GM11168 (cell line): ENCODE results near the gene STK25.

ENCODE experiments used
- in situ Hi-C: fragments of 300-500 bp; cut with MboI; formaldehyde crosslinking; loops from one replicate; pipeline ENCODE4 v1.12.0; 2022; ENCODE audit warnings: low sequenced_read_pairs; ENCODE audit not compliant: unreplicated experiment

STK25 gene

DNA sequence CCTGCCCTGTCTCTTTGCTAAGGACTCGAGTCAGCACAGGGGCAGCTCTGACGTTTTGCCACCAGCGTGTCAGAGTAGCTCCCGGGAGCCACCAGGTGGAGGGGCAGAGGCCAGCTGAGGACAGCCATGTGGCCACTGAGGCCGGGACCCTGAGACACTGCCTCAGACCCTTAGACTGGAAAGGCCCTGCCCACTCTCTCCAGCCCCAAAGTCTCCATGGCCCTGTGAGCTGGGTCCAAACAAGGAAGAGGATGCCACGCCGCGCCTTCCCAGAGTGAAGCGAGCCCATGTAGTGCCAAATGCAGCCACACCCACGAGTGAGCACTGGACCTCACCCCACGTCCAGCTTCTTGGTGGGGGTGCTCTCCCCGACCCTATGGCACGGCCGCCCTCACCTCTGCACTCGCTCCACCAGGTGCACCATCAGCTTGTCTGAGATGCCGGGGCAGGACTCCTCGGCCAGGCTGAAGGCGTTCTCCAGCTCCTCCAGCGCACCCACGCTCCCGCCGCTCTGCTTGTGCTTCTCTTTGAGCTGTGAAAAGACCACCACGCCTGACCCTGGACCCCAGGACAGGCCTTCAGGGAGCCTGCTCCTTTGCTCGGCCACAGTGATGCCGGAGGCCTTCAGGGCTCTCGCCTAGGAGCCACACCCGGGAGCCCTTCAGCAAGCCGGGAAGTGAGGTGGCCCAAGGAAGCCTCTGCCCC lies 12.2 kb downstream of the STK25 start:
- in situ Hi-C loops: no loop called here

DNA sequence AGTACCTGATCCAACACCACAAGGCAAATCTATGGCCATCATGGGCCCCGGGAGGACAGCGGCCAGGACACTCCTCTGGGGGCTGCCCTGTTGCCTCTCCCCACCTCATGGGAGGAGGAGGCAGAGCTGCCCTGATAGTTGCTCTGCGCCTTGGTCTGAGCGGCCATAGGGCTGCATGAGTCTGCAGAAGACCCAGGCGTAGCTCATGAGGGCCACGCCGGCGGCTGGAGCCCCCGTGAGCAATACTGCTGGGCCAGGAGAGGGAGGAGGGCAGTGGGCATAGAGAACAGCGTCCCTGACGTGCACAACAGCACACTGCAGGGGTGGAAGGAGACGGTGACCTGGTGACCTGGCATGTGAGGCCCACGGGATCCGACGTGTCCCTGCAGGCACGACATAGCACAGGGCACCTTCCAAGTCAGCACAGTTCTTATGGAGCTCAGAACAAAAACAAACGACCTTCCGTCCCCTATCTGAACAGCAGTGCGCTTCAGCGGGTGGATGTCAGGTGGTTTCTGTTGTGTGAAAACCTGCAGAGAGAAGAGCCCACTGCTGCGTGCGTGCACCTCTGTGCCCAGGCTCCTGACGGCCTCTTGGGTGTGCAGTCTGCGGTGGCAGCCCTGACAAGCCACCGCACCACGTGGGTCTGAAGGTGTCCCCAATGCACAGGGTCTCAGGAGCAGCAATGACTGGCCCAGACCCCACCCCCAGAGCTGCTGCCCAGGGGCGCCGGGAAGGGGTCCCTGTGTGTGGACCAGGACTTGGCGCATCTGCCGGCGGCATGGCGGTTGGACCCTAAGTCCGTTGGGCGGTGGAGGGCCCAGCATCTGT lies 13.0 kb downstream of the STK25 start:
- in situ Hi-C loops: no loop called here

DNA sequence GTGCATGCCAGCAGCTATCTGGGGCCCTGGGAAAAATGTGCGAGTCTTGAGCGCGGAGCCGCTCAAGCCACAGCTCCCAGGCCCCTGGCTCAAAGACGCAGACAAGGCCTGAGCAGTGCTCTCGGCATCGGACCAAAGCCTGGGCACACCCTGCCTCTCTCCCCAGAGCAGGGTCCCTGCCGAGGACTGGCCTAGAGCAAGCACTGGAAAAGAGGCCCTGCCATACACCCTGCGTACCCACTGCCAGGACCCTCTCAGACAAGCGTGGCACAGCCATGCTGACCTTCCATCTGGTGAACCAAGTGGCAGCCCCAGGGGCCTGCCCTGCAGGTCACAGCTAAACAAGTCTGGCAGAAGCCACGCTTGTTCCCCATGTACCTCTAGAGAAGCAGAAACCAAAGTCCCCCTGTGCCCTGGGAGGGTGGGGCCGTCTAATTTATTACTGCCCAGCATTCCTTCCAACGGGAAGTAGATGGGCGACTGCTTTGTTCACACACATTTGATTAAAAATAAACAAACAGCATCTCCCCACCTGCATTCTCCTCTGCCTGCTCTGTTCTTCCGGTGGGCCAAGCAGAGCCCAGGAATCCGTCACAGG lies 14.0 kb downstream of the STK25 start:
- in situ Hi-C loops: no loop called here

- in situ Hi-C loops: no loop called here
These were observed 15.3 kb downstream of the STK25 start for GRCh38 chr2:241493092-241493491.

DNA sequence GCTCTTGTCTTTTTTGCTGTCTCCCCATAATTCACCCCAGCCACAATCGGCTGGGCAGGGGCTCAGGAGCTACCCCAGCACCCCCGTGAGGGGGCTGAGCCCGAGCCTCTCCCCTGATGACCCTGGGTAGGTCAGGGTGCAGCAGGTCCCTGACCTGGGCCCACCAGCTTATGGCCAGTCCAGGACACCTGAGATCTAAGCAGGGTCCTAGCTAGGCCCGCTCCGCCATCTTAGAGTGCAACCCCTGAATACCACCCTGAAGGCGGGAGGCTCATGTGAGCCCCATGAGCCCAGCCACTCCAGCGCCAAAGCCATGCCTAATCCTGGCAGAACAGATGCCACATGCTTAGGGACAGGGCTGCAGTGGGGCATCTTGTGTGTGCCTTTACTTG lies 16.2 kb downstream of the STK25 start:
- in situ Hi-C loops: no loop called here

GRCh38 chr2:241491549-241492173 lies 16.7 kb downstream of the STK25 start:
- in situ Hi-C loops: no loop called here

DNA sequence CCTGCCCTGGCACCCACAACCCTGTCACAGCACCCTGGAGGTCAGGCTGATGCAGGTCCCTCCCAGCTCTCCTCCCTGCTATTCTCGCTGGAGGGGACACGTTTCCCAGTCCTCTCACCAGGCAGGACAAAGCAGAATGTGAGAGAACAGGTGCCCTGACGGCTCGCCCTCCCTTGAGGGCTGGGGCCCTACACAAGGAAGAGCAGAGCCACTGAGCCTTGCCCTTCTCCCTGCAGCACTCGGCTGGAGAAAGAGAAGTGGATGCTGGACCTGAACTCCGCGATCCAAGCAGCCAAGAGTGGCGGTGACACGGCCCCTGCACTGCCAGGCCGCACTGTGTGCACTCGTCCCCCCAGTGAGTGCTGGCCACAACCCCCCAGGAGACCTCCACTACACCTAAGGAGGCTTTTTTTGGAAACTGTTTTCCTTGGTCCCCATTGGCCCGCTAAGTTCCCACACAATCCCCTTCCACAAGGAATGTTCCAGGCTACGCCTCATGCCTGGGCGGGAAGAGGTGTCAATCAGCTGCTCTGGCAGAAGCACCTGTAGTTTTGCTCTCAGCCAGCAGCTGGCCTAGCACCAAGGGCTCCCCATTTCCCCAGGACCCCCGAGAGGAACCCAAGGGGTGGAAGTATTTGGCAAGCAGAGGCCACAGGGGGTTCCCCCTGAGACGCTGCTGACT lies 17.4 kb downstream of the STK25 start:
- in situ Hi-C loops: no loop called here

GRCh38 chr2:241489733-241490680 lies 18.4 kb downstream of the STK25 start:
- in situ Hi-C loops: no loop called here

GRCh38 chr2:241489088-241489487 lies 19.3 kb downstream of the STK25 start:
- in situ Hi-C loops: no loop called here

DNA sequence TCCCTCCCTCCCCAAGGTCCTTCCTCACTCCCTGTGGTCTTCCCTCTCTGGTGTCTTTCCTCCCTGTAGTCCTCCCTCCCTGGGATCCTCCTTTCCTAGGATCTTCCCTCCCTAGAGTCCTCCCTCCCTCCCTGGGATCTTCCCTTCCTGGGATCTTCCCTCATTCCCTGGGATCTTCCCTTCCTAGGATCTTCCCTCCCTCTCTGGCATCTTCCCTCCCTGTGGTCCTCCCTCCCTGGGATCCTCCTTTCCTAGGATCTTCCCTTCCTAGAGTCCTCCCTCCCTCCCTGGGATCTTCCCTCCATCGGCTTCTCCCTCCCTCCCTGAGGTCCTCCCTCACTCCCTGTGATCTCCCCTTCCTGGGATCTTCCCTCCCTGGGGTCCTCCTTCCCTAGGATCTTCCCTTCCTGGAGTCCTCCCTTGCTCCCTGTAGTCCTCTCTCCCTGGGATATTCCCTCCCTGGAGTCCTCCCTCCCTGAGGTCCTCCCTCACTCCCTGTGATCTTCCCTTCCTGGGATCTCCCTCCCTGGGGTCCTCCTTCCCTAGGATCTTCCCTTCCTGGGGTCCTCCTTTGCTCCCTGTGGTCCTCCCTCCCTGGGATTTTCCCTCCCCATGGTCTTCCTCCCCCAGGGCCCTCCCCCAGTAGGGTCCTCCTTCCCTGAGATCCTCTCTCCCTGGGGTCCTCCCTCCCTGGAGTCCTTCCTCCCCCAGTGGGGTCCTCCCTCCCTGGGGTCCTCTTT lies 23.0 kb downstream of the STK25 start:
- in situ Hi-C loops: no loop called here

DNA sequence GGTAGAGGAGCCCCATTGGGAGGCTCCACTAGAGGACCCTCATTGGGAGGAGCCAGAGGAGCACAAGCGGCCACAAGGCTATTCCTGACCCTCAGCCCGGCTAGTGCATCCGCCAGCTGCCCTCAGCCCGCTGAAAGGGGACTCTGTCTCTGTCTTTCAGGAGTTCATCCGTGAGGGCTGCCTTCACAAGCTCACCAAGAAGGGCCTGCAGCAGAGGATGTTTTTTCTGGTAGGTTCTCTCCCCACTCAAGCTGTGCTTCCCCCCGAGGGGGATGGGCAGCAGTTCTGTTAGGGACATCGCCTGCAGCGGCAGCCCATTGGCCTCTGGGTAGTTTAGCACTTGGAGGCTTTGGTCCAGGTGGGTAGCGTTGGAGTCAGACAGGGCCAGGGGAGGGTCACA lies 25.1 kb downstream of the STK25 start:
- in situ Hi-C loops: no loop called here

DNA sequence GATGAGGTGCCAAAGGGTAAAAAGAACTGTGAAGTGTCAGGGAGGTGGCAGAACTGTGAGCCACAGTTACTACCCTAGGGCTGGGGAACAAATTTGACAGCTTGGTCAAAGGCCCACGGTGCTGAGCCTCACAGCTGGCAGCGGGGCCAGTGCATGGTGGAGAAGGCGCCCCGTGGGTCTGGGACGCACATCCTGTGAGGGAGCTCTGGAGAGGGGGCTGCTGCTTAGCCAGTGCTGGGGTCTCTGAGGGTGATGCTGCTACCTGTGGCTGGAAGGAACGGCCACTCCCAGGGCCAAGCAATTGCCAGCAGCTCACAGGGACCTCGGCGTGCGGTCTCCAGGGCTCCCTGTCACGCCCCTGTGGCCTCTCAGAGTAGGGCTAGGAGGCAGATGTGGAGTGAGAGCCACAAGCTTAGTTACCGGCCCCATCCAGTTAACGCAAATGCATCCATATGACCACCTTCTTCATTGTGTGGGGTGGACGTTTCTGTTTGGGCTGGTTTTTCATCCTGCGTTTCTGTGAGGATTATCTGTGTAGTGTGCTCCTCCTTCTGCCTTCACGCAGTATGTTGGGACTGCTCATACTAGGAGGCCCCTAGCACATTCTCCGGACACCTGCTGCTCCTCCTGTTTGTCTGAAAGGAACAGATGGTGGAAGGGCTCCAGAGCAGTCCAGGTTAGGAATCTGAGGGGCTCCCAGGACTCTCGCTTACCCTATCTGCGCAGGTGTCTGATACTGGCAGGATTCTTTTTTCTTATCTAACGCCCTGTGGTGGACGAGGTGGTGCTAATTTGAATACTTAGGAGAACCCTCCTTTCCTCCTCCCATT lies 26.0 kb downstream of the STK25 start:
- in situ Hi-C loops: no loop called here

DNA sequence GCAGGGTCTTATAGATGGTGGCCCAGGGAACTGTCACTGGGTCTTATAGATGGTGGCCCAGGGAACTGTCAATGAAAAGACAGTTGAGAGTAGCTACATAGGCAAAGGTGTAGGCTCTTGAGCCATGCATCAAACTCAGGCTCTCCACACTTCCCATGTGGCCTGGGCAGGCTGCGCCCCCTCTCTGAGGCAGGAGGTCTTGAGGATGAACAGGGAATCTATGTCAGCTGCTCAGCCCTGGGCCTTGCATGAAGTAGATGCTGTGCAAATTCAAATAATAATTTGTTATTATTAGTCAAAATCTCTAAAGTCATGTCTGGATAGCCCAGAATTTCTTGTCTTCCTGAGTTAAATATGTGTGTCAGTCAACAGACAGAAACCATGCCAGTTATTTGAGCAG lies 26.7 kb downstream of the STK25 start:
- in situ Hi-C loops: no loop called here

DNA sequence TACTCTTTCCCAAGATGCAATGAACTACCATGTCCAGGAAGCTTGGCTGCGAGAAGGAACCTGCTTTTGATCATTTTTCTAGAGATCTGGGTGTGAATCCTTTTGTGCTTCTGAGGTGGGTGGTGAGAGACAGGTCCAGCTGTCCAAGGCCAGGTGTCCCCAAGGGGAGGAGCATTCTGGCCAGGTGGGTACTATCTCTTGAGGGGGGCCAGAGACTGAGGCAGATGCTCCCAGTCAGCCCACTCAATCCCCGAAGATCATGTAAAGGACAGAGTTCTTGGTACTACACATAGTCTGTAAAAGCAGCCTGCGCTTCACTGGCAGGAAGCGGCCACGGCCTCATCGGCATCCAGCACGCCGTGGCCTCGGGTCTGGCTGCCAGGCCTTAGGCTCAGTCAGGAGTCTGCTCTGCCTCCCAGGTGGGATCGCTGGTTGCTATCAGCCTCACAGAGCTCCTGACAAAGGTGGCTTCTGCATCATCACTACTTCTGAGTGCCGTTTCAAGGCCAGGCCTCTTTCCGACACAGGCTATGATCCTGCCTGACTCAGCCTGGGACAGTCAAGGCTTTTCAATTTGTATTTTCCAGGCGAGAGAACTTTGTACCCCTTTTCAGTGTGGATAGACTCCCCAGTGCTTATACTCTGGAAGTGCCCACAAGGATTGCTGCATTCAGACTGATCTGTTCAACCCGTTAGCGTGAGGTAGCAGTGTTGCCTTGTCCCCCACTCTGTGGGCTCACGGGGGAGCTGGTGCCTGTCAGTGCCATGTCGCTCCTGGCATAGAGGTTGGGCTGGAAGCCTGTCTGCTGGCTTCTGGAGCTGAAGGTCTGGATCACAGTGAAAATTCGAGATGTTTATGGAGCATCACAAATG lies 29.1 kb downstream of the STK25 start:
- in situ Hi-C loops: no loop called here

GRCh38 chr2:241478166-241478565 lies 30.2 kb downstream of the STK25 start:
- in situ Hi-C loops: no loop called here

DNA sequence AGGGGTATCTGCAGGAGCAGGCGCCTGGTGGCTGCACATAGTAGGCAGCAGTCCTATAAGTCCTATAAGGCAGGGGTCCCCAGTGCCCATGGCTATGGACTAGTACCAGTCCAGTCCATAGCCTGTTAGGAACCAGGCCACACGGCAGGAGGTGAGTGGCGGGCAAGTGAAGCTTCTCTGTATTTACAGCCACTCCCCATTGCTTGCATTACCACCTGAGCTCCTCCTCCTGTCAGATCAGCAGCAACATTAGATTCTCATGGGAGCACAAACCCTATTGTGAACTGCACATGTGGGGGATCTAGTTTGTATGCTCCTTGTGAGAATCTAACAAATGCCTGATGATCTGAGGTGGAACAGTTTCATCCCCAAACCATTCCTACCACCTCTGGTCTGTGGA lies 33.1 kb downstream of the STK25 start:
- in situ Hi-C loops: no loop called here

- in situ Hi-C loops: no loop called here
These were observed 35.0 kb downstream of the STK25 start for GRCh38 chr2:241473399-241473798.
